ENCODE data around the gene ST6GAL1.

ST6GAL1 gene

DNA sequence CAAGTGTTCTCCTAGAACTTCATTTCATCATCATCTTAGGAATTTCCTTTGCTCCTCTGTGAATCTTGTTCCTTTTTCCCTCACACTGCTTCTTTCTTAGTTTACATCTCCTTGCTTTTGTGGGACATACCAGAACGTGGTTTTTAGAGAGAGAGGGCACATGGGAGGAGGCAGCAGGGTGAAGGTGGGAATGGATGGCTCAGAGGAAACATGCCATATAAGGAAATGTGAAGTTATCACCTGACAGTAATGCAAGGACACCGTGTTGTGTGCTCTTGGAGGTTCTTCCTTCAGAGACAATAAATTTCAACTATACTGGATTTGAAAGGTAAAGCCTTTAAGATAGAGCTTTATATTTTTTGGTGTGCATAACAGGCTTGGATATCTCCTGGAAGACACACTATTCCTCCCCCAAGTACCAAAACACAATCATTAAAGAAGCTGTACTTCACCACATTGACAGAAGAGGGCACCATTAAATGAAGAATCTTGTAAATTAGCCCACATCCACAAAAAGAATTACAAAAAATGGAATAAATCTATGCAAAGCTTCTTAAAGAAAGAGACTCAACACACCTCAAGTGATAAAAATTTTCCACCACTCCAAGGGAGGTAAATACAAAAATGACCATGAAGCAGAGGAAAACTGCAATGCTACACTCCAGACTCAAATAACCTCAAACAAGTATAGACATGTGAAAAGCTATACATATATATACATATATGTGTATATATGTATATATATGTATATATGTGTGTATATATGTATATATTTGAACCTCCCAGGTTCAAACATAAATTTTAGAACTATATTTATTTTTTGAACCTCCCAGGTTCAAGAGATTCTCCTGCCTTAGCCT is 182.8 kb downstream of the ST6GAL1 start:
- DNase-seq (ENCODE audit: low spot score): peak; percentile 64

- no peak for DNase-seq (ENCODE audit: low spot score)
Observed at GRCh38 chr3:187114511-187114910, 184.2 kb downstream of the ST6GAL1 start.

DNA sequence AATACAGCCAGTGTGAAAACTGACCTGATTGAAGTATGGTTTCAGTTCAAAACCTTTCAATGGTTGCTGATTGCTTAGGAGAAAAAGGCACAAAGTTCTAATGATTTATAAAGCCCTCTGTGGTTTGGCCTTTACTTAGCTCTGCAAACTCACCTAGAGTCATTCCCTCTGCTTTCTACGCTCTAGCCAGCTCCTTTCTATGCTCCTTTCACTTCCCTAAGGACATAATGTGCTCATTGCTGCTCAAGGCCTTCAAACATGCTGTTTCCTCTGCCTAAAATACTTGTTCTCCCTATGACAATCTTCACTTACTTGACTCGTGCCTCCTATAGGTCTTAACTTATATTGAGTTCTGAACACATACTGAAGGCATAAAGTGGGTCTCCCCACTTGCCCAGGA is 190.0 kb downstream of the ST6GAL1 start:
- no peak for DNase-seq (ENCODE audit: low spot score)

- no peak for DNase-seq (ENCODE audit: low spot score)
Observed at GRCh38 chr3:187122261-187122660, 191.9 kb downstream of the ST6GAL1 start.

DNA sequence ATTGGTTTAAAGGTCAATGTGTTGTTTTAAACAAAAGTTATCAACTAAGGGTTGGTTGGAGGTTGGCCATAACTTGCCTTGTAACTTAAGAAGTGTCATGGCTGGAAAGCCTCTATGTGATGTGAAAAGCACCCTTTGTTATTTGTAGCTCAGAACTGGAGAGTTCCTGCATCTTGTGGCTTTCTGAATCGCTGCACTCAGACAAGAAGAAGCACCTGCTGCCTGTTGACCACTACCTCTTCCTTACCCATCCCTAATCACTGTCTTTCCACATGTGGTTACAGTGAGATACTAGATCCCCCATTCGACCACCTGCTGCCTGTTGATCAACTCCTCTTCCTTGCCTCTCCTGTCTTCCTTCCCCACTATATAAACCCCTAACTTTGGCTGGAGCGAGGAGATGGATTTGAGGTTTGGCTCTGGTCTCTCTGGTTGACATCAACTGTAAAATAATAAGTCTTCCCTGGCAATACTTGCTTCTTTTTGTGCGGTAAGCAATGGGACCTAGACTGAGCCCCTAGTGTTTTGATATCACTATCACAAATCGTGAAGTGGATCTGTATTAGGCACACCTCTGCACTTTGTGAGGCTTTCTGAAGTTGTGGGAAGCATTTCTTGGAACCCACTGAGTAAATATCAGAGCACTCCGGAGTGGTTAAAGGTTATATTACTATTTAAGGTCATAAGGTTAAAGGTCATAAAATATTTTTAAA is 195.1 kb downstream of the ST6GAL1 start:
- DNase-seq (ENCODE audit: low spot score): no peak
